Skeletal muscle tissue (tissue), 4 donors: ENCODE results near the gene SUGP1. TPM values are rescaled to one million over a fixed set of nuclear protein-coding genes. Genes with fewer than 3 reads are reported as not detected.
"Not testable (repeated sequence)": the region's sequence is repeated elsewhere in the genome, so short reads cannot be mapped to it uniquely, and the experiment has no call there.

ENCODE experiments used
- H3K27ac ChIP-seq: one replicate; pipeline ENCODE4 v1.7.0; 2013; ENCODE audit warnings: mild to moderate bottlenecking, low read depth, low read length, inconsistent platforms
- H3K27me3 ChIP-seq, 3 donors: one replicate each; pipeline ENCODE4 v1.7.0; 2013; ENCODE audit warnings: low read length in 3 of 3; ENCODE audit not compliant: control insufficient read depth in 3 of 3, insufficient read depth in 3 of 3
- H3K36me3 ChIP-seq, 3 donors: one replicate each; pipeline ENCODE4 v1.7.0; 2013; ENCODE audit warnings: low read length in 3 of 3; ENCODE audit not compliant: control insufficient read depth in 3 of 3, insufficient read depth in 3 of 3
- H3K4me1 ChIP-seq, 3 donors: one replicate each; pipeline ENCODE4 v1.7.0; 2013; ENCODE audit warnings: low read length in 3 of 3, mild to moderate bottlenecking in 3 of 3; ENCODE audit not compliant: control insufficient read depth in 3 of 3, insufficient read depth in 3 of 3
- H3K4me3 ChIP-seq, 3 donors: one replicate each; pipeline ENCODE4 v1.7.0; 2013; ENCODE audit warnings: low read length in 3 of 3
- H3K9ac ChIP-seq, 3 donors: one replicate each; pipeline ENCODE4 v1.7.0; 2013; ENCODE audit warnings: low read length in 3 of 3, mild to moderate bottlenecking in 3 of 3, moderate library complexity in 2 of 3, low read depth in 1 of 3
- H3K9me3 ChIP-seq, 3 donors: one replicate each; pipeline ENCODE4 v1.7.0; 2013; ENCODE audit warnings: low read length in 3 of 3; ENCODE audit not compliant: control insufficient read depth in 3 of 3
- total RNA-seq: library from RNA; depleted of rRNA; stranded (reverse); fragments of >200 nt; gene quantifications from one replicate; pipeline ENCODE4 v1.2.3, GENCODE V29; 2014
- donor health status: Osteomylitis.

The SUGP1 gene
- total RNA-seq, 1 donor from 2014 or later: 13.6 TPM

GRCh38 chr19:19258589-19259338 is 61.5 kb downstream of the SUGP1 start:
- Histone ChIP-seq H3K9ac (no peak overlapping the region), H3K36me3 (no peaks in the 10 kb centered on the region), H3K27ac (no peak overlapping the region), H3K27me3 (peaks cover 43 to 76% (median 70%) of the 10 kb centered on the region in 3 donors), H3K9me3 (peaks cover 0 to 3% (median 3%) of the 10 kb centered on the region in 3 donors), H3K4me3 (no peak overlapping the region), H3K4me1 (peaks cover 0 to 2% (median 0%) of the 10 kb centered on the region in 3 donors)

- Histone ChIP-seq H3K9ac (no peak overlapping the region), H3K9me3 (peaks cover 0 to 3% (median 3%) of the 10 kb centered on the region in 3 donors), H3K27me3 (peaks cover 41 to 73% (median 65%) of the 10 kb centered on the region in 3 donors), H3K4me3 (no peak overlapping the region), H3K36me3 (no peaks in the 10 kb centered on the region), H3K4me1 (peaks cover 0 to 2% (median 0%) of the 10 kb centered on the region in 3 donors), H3K27ac (no peak overlapping the region)
These were observed 62.3 kb downstream of the SUGP1 start for GRCh38 chr19:19257836-19258588.

GRCh38 chr19:19257137-19257536 is 63.2 kb downstream of the SUGP1 start:
- no peak overlapping the region for H3K4me3 ChIP-seq
- H3K27me3 ChIP-seq: peaks cover 35 to 67% (median 59%) of the 10 kb centered on the region in 3 donors
- H3K27ac ChIP-seq: no peak overlapping the region
- no peak overlapping the region for H3K9ac ChIP-seq
- peaks cover 0 to 2% (median 0%) of the 10 kb centered on the region in 3 donors for H3K4me1 ChIP-seq
- peaks cover 0 to 3% (median 3%) of the 10 kb centered on the region in 3 donors for H3K9me3 ChIP-seq
- no peaks in the 10 kb centered on the region for H3K36me3 ChIP-seq

GRCh38 chr19:19256072-19256969 is 64.0 kb downstream of the SUGP1 start:
- Histone ChIP-seq H3K9me3 (peaks cover 0 to 3% (median 3%) of the 10 kb centered on the region in 3 donors), H3K27me3 (peaks cover 34 to 68% (median 59%) of the 10 kb centered on the region in 3 donors), H3K4me1 (peaks cover 0 to 1% (median 0%) of the 10 kb centered on the region in 3 donors), H3K27ac (no peak overlapping the region), H3K4me3 (no peak overlapping the region), H3K36me3 (no peaks in the 10 kb centered on the region), H3K9ac (no peak overlapping the region)

- not testable (repeated sequence) for H3K9ac ChIP-seq, H3K4me3 ChIP-seq, H3K36me3 ChIP-seq, H3K9me3 ChIP-seq, H3K4me1 ChIP-seq, H3K27ac ChIP-seq
- H3K27me3 ChIP-seq: peaks cover 36 to 56% (median 46%) of the 10 kb centered on the region in 3 donors
These were observed 66.9 kb downstream of the SUGP1 start for GRCh38 chr19:19253409-19253808.

DNA sequence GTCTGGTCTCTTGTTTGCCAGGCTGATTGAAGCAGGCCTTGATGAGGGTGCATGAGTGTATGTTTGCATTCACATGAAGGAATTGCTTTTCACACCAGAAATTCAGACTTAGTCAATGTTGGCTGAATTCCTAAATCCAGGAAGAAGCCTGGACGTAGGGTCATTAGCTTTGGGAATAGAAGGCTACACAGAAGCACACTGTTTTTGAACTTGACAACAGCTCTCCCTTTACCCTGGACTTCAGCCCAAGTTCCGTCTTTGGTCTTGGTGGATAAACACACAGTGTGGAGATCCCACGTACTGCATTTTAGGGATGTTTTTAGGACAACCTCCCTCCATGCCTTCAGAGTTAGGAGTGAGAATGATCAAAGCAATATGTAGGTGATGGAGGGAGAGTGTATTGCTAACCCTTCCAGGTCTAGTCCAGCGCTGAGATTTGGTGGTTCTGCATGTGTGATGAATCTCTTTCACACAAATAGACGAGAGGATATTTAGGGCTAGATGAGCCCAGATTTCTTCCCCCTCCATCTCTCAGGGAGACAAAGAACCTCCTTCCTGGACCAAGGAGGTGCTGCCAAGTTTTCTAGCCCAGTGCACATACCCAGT is 70.0 kb downstream of the SUGP1 start:
- Histone ChIP-seq H3K9me3 (no peaks in the 10 kb centered on the region), H3K9ac (no peak overlapping the region), H3K27ac (no peak overlapping the region), H3K4me3 (no peak overlapping the region), H3K4me1 (no peaks in the 10 kb centered on the region), H3K36me3 (no peaks in the 10 kb centered on the region), H3K27me3 (peaks cover 18 to 31% (median 21%) of the 10 kb centered on the region in 3 donors)

DNA sequence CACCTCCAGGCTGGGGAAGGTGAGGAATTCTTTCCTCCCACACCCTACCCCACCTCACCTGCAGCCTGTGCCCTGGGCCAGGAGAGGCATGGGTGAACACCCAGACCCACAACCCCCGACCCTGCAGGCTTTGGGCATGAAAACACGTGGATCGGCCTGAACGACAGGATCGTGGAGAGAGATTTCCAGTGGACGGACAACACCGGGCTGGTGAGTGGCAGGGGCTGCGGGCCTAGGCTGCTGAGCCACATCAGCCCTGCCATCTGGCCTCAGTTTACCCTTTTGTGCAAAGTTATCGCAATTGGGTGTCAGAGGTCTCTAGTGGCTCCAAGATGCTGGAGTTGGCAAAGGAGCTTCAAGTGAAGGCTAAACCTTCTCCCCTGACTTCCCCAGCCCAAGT is 79.8 kb downstream of the SUGP1 start:
- no peak overlapping the region for H3K4me3 ChIP-seq
- no peak overlapping the region for H3K27ac ChIP-seq
- no peak overlapping the region for H3K9ac ChIP-seq
- peaks cover 11 to 27% (median 12%) of the 10 kb centered on the region in 3 donors for H3K27me3 ChIP-seq
- H3K9me3 ChIP-seq: peaks cover 0 to 4% (median 0%) of the 10 kb centered on the region in 3 donors
- no peaks in the 10 kb centered on the region for H3K36me3 ChIP-seq
- no peaks in the 10 kb centered on the region for H3K4me1 ChIP-seq

- Histone ChIP-seq H3K4me3 (no peak overlapping the region), H3K27ac (no peak overlapping the region), H3K27me3 (peaks cover 7 to 24% (median 12%) of the 10 kb centered on the region in 3 donors)
These were observed 80.6 kb downstream of the SUGP1 start for GRCh38 chr19:19239675-19240074.

DNA sequence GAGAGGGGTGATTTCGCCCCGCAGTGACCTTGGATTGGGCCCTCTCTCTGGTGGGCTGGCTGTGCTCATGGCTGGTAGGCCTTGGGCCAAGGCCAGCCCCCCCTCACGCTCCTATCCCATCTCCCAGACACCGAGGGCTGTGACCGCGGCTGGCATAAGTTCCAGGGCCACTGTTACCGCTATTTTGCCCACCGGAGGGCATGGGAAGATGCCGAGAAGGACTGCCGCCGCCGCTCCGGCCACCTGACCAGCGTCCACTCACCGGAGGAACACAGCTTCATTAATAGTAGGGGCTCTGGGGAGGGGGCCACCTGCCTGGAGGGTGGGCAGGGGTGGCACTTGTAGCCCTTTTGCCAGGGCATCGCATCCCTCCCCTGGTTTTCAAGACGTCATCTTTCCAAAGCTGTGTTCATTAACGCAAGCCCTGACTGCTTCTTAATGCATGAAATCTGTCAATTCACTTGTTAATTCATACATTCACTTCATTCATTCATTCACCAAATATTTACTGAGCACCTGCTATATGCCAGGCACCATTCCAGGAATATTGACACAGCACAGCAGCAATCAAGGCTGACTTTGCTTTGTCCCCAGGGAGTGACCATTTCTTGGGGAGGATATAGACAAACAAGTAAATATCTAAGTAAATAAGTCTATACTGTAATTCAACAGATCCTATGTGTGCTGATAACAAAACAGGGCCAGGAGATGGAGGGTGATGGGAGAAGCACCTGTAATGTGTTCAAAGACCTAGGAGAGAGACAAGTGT is 82.0 kb downstream of the SUGP1 start:
- Histone ChIP-seq H3K36me3 (no peaks in the 10 kb centered on the region), H3K27me3 (peaks cover 12 to 28% (median 15%) of the 10 kb centered on the region in 3 donors), H3K27ac (no peak overlapping the region), H3K4me1 (no peaks in the 10 kb centered on the region), H3K9me3 (peaks cover 16 to 19% (median 16%) of the 10 kb centered on the region in 3 donors), H3K9ac (no peak overlapping the region), H3K4me3 (no peak overlapping the region)

More at GRCh38 chr19:19239675-19240074, 80.6 kb downstream of the SUGP1 start:
- no peaks in the 10 kb centered on the region for H3K36me3 ChIP-seq
- no peaks in the 10 kb centered on the region for H3K4me1 ChIP-seq
- no peak overlapping the region for H3K9ac ChIP-seq
- H3K9me3 ChIP-seq: peaks cover 4 to 7% (median 5%) of the 10 kb centered on the region in 3 donors
